ENCODE measurements around the gene MCC.

Gene MCC

DNA sequence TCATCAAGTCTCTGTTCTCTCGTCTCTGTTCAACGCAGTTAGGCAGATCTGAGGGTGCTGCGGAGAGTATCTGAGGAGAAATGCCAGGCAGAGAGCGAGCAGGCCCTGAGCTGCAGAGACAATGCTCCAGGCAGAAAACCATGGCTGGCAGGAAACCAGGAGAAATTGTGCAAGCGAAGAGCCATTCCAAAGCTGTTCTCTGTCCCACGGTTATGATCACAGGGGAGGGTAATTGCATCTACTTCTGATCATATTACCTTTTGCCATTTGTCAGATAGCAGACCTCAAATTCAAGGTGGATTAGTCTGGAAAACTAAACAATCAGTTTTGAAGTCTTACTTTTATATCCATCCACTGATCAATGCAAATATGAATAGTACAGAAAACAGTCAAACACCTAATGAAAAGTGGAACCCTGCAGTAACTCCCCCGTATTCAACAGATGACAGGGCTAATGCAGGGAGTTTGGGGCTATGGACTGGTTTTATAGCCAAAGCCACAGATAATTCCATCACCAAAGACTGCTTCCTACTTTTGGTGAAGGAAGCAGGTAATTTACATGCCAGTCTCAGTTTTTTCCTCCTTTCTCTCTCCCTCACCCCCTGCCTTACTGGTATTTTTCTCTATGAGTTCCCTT is 283.6 kb downstream of the MCC start:
- TF ChIP-seq CTCF (IDR thresholded peaks at IDR 0.05): no peak

DNA sequence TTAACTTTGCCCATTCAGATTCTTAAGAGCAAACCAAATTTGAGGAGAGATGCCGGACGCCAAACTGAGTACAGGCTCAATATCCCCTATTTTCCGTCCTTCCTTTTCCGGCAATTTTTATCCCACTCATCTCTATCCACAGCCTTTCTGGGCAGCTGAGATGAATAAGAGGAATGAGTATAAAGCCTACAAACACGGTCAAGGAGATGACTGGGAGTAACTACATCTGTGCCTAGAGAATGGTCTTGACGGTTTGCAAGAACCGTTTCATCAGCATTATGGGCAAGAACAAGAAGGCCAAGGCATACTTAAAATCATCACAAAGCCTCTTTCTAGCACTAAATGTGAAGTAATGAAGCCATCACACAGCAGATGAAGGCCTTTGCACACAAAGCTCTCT is 284.3 kb downstream of the MCC start:
- TF ChIP-seq CTCF (IDR thresholded peaks at IDR 0.05): no peak

- TF ChIP-seq CTCF (IDR thresholded peaks at IDR 0.05): no peak
These were observed 285.2 kb downstream of the MCC start for GRCh38 chr5:113202746-113203716.

DNA sequence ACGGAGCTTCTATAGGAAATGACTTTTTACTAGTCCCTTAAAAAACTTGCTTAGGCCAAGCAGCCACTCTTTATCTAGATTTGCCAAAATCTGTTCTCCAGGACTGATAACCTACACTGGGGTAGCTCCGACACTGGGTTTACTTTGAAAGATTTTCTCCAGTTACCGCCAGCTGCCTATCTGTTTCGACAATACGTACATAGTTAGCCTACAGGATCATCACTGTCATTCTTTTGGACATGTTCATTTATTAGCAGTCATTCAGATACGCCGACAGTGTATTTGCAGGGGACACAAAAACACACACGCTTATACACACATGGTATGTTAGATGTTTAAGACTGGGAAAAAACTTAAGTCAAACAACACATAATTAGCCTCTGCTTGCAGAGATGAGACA is 286.0 kb downstream of the MCC start:
- no peak for TF ChIP-seq CTCF (IDR thresholded peaks at IDR 0.05)

GRCh38 chr5:113201715-113202114 is 286.5 kb downstream of the MCC start:
- TF ChIP-seq CTCF (IDR thresholded peaks at IDR 0.05): no peak

DNA sequence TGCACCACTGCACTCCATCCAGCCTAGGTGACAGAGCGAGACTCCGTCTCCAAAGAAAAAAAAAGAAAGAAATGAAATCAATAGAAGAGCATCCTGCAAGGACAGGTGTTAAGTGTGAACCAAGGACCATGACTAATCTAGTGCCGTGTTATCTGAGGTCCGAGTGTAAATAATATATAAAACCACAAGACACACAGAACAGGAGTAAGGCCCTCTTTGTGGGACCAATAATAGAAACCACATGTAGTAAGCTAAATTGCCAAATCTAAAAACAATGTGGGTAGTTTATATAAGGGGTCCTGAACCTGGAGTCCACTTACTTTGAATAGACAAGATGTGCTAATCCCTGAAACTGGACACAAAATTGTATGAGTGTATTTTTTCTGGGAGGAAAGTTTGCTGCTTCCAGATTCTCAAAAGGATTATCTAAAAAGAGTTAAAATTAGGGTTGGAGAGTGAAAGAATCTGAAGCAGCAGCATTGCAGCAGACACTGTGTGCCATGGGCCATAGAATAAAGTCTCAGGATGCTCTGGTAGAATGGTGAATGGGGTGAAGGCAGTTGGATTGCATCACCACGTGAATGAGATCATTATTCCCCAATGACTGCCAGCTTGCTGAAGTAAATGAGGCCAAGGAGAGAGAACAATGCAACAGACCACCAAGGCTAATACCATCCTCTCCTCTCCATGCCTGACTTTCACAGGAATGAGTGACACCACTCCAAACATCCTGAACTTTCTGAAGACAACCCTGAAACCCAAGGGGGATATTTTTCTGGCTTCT is 288.9 kb downstream of the MCC start:
- no peak for TF ChIP-seq CTCF (IDR thresholded peaks at IDR 0.05)

GRCh38 chr5:113197456-113198200 is 290.6 kb downstream of the MCC start:
- TF ChIP-seq CTCF (IDR thresholded peaks at IDR 0.05): no peak
